Stomach (tissue), 4 donors: ENCODE data around the gene CTNNA3.

Experiments
- CTCF ChIP-seq, 7 experiments: fragments of 450-650 bp in 4 of 7; fragments of 200-600 bp in 3 of 7; sonication (generic) in 3 of 7; IDR thresholded peaks; one replicate each; pipeline ENCODE4 v1.5.1; 2016 to 2019; ENCODE audit warnings: antibody characterized with exemption in 7 of 7, control low read depth in 2 of 7, mild to moderate bottlenecking in 1 of 7
- POLR2A ChIP-seq, 4 donors: fragments of 450-650 bp; IDR thresholded peaks; one replicate each; pipeline ENCODE4 v1.6.1; 2016; ENCODE audit warnings: antibody characterized with exemption in 4 of 4, control low read depth in 2 of 4, mild to moderate bottlenecking in 1 of 4, moderate library complexity in 1 of 4
- POLR2AphosphoS5 ChIP-seq, 3 donors: sonication (generic); formaldehyde crosslinking; IDR thresholded peaks; one replicate each; pipeline ENCODE4 v1.6.1; 2016; ENCODE audit warnings: antibody characterized with exemption in 3 of 3

GRCh38 chr10:66463611-66464010 is 1232.4 kb downstream of the CTNNA3 start:
- TF ChIP-seq CTCF (IDR thresholded peaks at IDR 0.05) (no peak), POLR2AphosphoS5 (IDR thresholded peaks at IDR 0.05) (no peak), POLR2A (IDR thresholded peaks at IDR 0.05) (no peak)
